Mesothelial cell of epicardium (in vitro differentiated cells): ENCODE measurements around the gene NAMPT. TPM values are rescaled to one million over a fixed set of nuclear protein-coding genes. Genes with fewer than 3 reads are reported as not detected.

Experiments
- DNase-seq, 2 experiments: peaks; one replicate each; pipeline ENCODE4 v3.0.0; 2021; ENCODE audit warnings: low spot score in 2 of 2; ENCODE audit not compliant: unreplicated experiment in 2 of 2
- H3K27ac Mint-ChIP-seq: 2 replicates; pipeline ENCODE4 v1.8.0; 2021; ENCODE audit warnings: mixed read lengths
- H3K27me3 Mint-ChIP-seq: 2 replicates; pipeline ENCODE4 v1.8.0; 2021; ENCODE audit warnings: low read depth, mixed read lengths
- H3K36me3 Mint-ChIP-seq: 2 replicates; pipeline ENCODE4 v1.8.0; 2021; ENCODE audit warnings: mixed read lengths
- H3K4me1 Mint-ChIP-seq: 2 replicates; pipeline ENCODE4 v1.8.0; 2021; ENCODE audit warnings: mixed read lengths
- H3K4me3 Mint-ChIP-seq: 2 replicates; pipeline ENCODE4 v1.8.0; 2021; ENCODE audit warnings: mild to moderate bottlenecking, moderate library complexity, mixed read lengths
- H3K9me3 Mint-ChIP-seq: 2 replicates; pipeline ENCODE4 v1.8.0; 2021; ENCODE audit warnings: mixed read lengths
- total RNA-seq: library from RNA; stranded (reverse); gene quantifications from 3 replicates; pipeline ENCODE4 v1.2.1, GENCODE V29; 2021
- TF ChIP-seq, protein P1 (sequence below): fragments of 200-600 bp; sonication (generic); IDR thresholded peaks from one replicate; pipeline ENCODE4 v1.5.0; 2021; ENCODE audit warnings: antibody characterized with exemption; ENCODE audit not compliant: unreplicated experiment

The NAMPT gene
- total RNA-seq, 1 donor from 2014 or later, result 53.9 TPM

DNA sequence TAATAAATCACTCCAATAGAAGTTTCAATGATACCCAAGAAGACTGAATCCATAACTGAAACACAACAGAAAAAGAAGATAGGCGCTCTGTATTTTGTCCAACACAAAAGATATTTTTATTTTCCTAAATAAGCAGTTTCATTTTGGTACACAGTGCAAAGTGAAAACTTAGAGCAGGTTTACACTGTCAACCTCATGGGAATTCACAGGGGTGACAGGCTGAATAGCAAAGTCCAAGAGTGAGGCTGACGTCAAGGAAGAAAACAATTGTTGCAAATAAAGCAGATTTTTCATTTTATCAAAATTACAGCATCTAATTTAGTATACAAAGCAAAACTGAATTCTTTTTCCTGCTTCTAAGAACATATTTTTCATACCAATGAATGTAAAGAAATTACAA lies 28.6 kb downstream of the NAMPT start:
- no peak overlapping the region for H3K27ac Mint-ChIP-seq
- H3K36me3 Mint-ChIP-seq, result peaks cover 49% of the 10 kb centered on the region
- no peaks in the 10 kb centered on the region for H3K9me3 Mint-ChIP-seq
- no peaks in the 10 kb centered on the region for H3K27me3 Mint-ChIP-seq
- H3K4me3 Mint-ChIP-seq, result no peak overlapping the region
- TF ChIP-seq, protein P1, sequence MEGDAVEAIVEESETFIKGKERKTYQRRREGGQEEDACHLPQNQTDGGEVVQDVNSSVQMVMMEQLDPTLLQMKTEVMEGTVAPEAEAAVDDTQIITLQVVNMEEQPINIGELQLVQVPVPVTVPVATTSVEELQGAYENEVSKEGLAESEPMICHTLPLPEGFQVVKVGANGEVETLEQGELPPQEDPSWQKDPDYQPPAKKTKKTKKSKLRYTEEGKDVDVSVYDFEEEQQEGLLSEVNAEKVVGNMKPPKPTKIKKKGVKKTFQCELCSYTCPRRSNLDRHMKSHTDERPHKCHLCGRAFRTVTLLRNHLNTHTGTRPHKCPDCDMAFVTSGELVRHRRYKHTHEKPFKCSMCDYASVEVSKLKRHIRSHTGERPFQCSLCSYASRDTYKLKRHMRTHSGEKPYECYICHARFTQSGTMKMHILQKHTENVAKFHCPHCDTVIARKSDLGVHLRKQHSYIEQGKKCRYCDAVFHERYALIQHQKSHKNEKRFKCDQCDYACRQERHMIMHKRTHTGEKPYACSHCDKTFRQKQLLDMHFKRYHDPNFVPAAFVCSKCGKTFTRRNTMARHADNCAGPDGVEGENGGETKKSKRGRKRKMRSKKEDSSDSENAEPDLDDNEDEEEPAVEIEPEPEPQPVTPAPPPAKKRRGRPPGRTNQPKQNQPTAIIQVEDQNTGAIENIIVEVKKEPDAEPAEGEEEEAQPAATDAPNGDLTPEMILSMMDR, result no peak
- H3K4me1 Mint-ChIP-seq, result no peaks in the 10 kb centered on the region
- no peak for DNase-seq

DNA sequence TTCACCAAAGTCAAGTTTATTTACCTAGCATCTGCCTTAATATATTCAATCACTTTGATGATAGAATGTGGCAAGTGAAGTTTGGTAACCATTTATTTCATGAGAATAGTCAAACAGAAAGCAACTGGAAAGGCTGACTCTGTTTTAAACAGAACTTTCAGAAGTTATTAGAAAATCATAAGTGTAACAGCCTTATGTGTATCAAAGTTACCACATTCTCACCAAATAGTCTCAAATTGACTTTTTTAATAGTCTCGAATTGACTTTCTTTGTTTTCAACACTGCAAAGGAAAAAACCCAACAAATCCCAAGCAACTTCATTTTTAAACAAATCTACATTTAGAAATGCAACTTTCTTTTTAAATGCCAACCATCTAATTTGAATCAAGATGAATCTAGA lies 29.5 kb downstream of the NAMPT start:
- H3K36me3 Mint-ChIP-seq, result peaks cover 49% of the 10 kb centered on the region
- H3K9me3 Mint-ChIP-seq, result no peaks in the 10 kb centered on the region
- TF ChIP-seq, protein P1, result no peak
- no peaks in the 10 kb centered on the region for H3K27me3 Mint-ChIP-seq
- no peak overlapping the region for H3K4me3 Mint-ChIP-seq
- no peaks in the 10 kb centered on the region for H3K4me1 Mint-ChIP-seq
- DNase-seq, result no peak
- no peak overlapping the region for H3K27ac Mint-ChIP-seq

DNA sequence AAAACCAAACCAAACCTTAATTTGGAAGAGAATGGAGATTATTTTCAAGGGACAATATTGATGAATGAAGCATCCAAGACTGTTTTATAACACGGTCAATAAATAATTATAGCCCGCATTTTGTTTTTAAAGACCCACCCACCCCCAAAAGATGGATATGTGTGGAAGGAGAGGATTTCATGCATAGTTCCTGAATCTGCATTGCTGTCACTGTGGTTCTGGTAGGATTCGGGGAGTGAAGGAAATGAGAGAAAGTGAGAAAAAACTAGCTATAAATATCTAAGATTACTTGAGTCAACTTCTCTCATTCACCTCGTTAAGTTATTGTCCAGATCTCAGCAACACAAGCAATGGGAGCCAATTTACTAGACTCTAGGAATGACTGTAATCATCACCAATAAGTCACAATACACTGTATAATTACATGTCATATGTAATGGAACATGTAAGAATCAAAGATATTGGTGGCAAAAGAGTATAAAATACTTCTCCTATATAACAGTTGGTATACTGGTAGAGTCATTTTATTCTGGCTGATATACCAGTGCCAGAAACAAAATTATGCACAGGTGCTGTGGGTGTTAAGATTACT lies 30.2 kb downstream of the NAMPT start:
- Mint-ChIP-seq H3K36me3 (peaks cover 45% of the 10 kb centered on the region), H3K27ac (no peak overlapping the region), H3K27me3 (no peaks in the 10 kb centered on the region)

DNA sequence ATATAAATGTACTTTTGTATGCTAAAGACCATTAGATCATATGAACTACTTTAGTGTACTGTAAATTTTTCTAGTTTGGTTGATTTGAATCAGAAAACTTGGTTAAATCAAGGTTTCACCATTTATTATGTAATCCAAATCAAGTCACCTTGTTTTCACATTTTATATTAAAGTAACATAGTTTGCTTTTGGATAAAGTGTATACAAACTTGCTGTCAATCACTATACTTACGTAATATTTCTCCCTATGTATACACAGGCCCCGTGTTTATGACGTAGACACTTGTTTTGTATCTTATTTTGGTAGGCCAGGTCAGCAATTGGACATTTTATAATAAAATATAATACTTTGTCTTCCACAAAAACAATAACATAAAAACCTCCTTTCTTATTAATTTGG lies 32.2 kb downstream of the NAMPT start:
- no peaks in the 10 kb centered on the region for H3K27me3 Mint-ChIP-seq
- peaks cover 7% of the 10 kb centered on the region for H3K9me3 Mint-ChIP-seq
- H3K4me1 Mint-ChIP-seq, result no peaks in the 10 kb centered on the region
- TF ChIP-seq, protein P1, result no peak
- H3K36me3 Mint-ChIP-seq, result peaks cover 43% of the 10 kb centered on the region
- no peak overlapping the region for H3K27ac Mint-ChIP-seq
- H3K4me3 Mint-ChIP-seq, result no peak overlapping the region
- DNase-seq, result no peak

More for the DNA sequence above, 30.2 kb downstream of the NAMPT start:
- Mint-ChIP-seq H3K9me3 (no peaks in the 10 kb centered on the region), H3K4me3 (no peak overlapping the region), H3K4me1 (no peaks in the 10 kb centered on the region)
- DNase-seq, result no peak
- TF ChIP-seq, protein P1, result no peak

DNA sequence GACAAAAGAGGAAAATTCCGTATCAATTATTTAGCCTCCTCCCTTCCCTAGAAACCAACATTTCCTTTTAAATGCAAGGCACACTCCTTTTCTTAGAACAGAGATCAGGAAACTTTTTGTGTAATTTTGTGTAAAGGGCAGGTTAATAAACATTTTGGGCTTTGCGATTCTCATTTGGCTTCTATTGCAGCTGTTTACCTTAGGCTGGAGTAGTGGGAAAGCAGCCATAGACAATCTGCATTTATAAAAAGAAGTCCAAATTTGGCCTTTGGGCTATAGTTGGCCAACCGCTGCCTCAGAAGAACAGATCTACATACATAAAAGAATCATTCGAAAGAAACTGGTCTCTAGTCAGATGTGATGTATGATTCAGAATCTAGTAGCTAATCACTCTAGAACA lies 35.3 kb downstream of the NAMPT start:
- H3K4me1 Mint-ChIP-seq, result no peaks in the 10 kb centered on the region
- H3K4me3 Mint-ChIP-seq, result no peak overlapping the region
- H3K36me3 Mint-ChIP-seq, result peaks cover 45% of the 10 kb centered on the region
- DNase-seq, result no peak
- TF ChIP-seq, protein P1, result no peak
- peaks cover 17% of the 10 kb centered on the region for H3K9me3 Mint-ChIP-seq
- H3K27me3 Mint-ChIP-seq, result no peaks in the 10 kb centered on the region
- H3K27ac Mint-ChIP-seq, result no peak overlapping the region

DNA sequence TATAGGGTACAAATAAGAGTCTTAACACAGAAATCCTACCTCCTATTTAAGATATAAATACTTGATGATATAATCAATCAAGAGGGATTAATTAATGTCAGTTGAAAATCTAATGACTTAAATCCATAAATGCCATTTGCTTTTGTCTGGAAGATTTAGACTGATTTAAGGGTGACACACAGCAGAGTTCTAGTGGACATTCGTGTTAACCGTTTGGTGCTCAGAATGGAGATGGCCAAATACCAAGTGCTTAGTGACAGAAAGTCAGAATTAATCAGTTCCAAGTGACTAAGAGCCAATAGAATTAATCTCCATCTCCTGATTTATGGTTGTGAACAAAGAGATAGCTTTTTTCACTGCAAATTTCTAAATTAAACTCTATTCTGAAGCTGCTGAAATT lies 36.2 kb downstream of the NAMPT start:
- no peaks in the 10 kb centered on the region for H3K27me3 Mint-ChIP-seq
- H3K27ac Mint-ChIP-seq, result no peak overlapping the region
- TF ChIP-seq, protein P1, result no peak
- no peaks in the 10 kb centered on the region for H3K4me1 Mint-ChIP-seq
- H3K36me3 Mint-ChIP-seq, result peaks cover 45% of the 10 kb centered on the region
- H3K9me3 Mint-ChIP-seq, result peaks cover 25% of the 10 kb centered on the region
- H3K4me3 Mint-ChIP-seq, result no peak overlapping the region
- no peak for DNase-seq
